NOMO-1 treated with dmso at 0.1 percent for 144 hours (cell line): ENCODE results near the gene NANS.
"Not testable (repeated sequence)": the region's sequence is repeated elsewhere in the genome, so short reads cannot be mapped to it uniquely, and the experiment has no call there.

Experiments used
- DNase-seq: peaks from one replicate; lab custom pipeline; 2025; ENCODE audit not compliant: unreplicated experiment; lab: John Stamatoyannopoulos, UW

NANS gene

GRCh38 chr9:98099898-98100297, 43.4 kb downstream of the NANS start:
- no peak for DNase-seq

- DNase-seq = no peak
These were observed 43.9 kb downstream of the NANS start for GRCh38 chr9:98100456-98100855.

GRCh38 chr9:98101416-98101815, 44.9 kb downstream of the NANS start:
- no peak for DNase-seq

GRCh38 chr9:98101868-98102273, 45.3 kb downstream of the NANS start:
- DNase-seq = no peak

GRCh38 chr9:98104445-98104881, 47.9 kb downstream of the NANS start:
- DNase-seq = peak; percentile 78

- no peak for DNase-seq
These were observed 48.5 kb downstream of the NANS start for GRCh38 chr9:98105006-98105405.

DNA sequence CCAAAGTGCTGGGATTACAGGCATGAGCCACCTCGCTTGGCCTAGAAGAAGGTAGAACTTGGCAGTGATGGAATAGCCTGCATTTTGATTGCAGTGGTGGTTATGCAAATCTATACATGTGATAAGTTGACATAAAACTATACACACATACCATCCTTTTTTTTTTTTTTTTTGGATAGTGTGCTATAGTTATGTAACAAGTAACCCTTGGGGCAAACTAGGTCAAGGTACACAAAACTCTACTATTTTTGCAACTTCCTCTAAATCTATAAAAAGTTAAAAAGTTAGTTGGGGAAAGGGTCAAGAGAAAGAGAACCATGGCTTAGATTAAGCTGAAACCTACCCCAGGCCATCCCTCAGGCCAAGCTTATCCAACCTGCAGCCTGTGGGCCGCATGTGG, 51.4 kb downstream of the NANS start:
- peak; percentile 21 for DNase-seq

DNA sequence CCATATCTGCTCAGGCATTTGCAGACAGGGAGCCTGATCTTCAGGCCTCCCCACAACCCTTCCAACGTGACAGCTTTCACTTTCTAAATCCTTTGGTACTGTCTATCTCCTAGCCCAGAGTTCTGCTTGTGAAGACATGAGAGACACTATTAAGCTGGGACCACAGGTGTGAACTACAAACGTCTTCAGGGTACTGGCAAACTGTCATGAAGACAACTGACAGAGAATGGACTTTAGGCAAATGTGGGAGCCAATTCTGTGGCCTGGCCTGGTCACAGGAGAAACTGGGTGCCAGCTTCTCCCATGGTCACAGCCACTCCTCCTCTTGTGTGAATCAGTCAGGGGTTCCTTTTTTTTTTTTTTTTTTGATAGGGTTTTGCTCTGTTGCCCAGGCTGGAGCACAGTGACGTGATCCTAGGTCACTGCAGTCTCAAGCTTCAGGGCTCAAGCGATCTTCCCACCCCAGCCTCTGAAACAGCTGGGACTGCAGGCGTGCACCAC, 52.0 kb downstream of the NANS start:
- DNase-seq = peak; percentile 42

GRCh38 chr9:98109052-98109451, 52.5 kb downstream of the NANS start:
- DNase-seq = no peak

- DNase-seq = not testable (repeated sequence)
These were observed 60.6 kb downstream of the NANS start for GRCh38 chr9:98117097-98117496.

DNA sequence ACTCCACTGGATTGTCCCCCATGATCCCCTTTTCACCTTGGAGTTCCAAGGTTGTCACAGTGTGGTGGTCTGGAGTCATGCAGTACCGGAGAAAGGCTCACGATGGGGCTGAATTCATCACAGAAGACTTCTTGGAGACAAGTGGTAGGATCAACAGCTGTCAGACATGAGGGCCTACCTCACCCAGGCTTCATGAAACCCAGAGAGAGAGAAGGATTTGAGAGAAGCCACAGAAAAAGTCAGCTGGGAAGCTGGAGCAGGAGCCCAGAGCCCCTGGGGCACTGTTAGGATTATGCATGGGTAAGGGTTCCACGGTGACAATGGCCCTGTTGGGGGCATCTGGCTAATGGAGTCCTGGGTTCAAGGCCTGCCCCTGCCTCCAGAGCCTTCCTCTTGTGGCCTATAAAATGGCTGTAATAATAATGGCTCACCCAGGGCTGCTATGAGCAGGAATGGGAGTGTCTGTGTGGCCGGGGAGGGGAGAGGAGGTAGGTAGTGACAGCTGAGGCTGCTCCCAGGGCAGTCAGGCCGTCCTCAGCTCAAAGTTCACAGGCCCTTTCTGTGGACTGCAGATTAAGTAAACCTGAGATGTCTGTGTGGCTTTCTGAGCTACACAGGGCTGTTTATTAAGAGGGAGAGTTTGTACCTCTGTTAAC, 61.6 kb downstream of the NANS start:
- DNase-seq = peak; percentile 47

- DNase-seq = peak; percentile 56
These were observed 62.4 kb downstream of the NANS start, which contains the start of gene TRIM14 for GRCh38 chr9:98118640-98119601. Gene TRIM14 (minus strand): TSS chr9:98119222. CDS start chr9:98119188, 34 bp downstream.

- DNase-seq = no peak
These were observed 63.9 kb downstream of the NANS start for GRCh38 chr9:98120476-98120875.

DNA sequence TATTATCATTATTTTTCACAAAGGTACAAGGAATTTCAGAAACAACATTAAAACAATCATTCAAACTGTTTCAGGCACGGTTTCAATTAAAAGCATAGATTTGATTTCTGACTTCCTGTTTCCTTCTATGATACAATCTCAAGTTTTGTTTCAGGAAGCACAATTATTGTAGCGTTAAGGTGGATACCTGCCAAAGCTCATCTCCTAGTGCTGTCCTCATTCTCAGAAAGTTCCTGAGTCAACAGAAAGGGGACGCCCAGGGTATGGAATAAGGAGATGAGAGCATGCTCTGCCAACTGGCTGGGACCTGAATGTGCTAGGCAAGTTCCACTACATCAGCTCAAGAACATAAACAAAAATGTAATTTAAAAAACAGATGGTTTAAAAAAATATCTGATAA, 64.5 kb downstream of the NANS start:
- no peak for DNase-seq

DNA sequence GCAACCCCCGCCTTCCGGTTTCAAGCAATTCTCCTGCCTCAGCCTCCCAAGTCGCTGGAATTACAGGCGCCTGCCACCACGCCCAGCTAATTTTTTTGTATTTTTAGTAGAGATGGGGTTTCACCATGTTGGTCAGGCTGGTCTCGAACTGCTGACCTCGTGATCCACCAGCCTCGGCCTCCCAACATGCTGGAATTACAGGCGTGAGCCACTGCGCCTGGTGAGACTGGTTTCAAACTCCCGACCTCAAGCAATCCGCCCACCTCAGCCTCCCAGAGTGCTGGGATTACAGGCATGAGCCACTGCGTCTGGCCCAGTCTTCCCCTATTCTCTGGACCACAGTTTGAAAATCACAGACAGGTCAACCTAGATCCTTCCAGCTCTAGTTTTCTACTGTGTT, 67.6 kb downstream of the NANS start:
- not testable (repeated sequence) for DNase-seq

DNA sequence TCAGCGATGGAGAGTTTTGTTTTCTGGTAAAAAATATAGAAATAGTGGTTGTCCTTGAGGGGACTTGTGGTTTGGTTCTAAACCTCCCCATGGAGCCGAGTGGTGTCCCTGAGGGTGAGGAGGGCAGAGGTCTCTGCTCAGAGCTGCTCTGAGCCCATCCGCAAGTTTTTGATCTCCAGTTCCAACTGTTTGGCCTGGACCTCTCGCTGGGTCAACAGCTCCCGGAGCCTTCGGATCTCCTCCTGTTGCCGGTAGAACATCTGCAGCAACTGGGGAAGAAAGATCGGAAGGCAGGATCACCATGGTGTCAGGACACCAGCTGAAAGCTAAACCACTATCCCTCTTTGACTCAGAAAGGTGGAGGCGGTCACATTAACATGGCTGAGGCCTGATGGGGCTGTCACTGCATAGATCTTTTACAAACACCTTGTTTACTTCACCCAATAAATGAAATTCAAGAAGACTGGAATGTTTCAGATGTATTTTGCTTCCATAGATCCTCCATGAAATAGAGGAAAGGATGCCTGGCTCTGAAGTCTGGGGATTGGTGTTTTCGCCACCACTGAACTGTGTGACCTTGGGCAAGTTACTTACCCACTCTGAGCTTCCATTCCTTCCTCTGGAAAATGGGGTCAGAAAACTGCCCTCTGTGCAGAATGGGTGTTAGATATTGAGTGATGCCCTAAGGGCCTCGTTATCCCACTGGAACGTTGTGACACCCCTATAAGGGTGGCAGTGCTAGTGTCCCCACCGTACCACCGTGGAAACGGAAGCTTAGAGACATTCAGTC, 68.3 kb downstream of the NANS start:
- no peak for DNase-seq

DNA sequence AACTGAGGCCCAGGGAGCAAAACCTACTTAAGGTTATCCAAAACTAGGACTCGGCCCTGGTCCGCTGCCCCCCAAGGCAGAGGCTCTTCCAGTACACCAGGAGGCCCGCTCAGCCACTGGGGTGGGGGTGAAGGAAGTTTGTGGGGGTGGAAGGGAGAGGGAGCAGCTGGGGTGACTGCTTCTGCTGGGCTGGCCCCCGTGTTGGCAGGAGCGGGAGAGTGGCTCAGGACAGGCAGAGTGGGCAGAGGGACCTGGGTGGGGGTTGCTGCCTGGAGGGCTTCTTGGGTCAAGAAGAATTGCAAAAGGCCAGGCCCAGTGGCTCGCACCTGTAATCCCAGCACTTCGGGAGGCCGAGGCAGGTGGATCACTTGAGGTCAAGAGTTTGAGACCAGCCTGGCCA, 70.7 kb downstream of the NANS start:
- DNase-seq = no peak

DNA sequence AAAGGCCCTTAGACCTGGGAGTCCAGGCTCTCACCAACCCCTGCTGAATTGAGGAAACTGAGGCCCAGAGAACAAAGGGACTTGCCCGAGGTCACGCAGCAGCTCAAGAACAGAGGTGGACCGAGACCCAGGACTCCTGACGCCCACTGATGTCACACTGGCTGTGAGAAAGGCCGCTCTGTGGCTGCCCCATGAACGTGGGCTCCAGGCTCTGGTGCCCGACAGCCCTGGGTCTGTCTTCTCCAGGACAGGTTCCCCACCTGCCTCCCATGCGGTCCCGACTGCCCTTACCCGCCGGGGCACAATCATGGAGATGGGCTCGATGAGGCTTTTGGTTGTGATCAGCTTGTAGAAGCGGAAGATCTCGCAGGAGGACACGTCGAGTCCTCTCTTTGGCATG, 71.8 kb downstream of the NANS start:
- no peak for DNase-seq

- peak; percentile 92 for DNase-seq
These were observed 72.9 kb downstream of the NANS start for GRCh38 chr9:98129451-98129881.

DNA sequence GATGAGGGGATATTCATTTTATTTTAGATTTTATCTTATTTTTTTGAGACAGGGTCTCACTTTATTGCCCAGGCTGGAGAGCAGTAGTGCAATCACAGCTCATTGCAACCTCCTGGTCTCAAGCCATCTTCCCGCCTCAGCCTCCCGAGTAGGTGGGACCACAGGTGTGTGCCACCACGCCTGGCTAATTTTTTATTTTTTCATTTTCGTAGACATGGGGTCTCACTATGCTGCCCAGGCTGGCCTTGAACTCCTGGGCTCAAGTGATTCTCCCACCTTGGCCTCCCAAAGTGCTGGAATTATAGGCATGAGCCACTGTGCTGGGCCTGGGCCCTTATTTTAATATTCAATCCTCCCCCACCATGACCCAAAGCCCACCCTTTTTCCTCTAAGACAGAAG, 73.5 kb downstream of the NANS start:
- DNase-seq = not testable (repeated sequence)
